HepG2 (cell line): Measurements from ENCODE around the gene NFX1.

Source experiments
- CBX2 ChIP-seq, 2 experiments: fragments of 200-600 bp in 1 of 2; sonication (generic); formaldehyde crosslinking in 1 of 2; IDR thresholded peaks; 2 replicates each; pipeline versions ENCODE4 v1.7.0 to v1.8.1; 2018 to 2022; ENCODE audit warnings: low read depth in 2 of 2, low read length in 1 of 2, mild to moderate bottlenecking in 1 of 2, missing genetic modification reagents in 1 of 2
- CBX5 ChIP-seq: sonication (generic); formaldehyde crosslinking; IDR thresholded peaks from 2 replicates; pipeline ENCODE4 v1.4.0; 2020; ENCODE audit warnings: missing genetic modification reagents, borderline replicate concordance
- HCFC1 ChIP-seq: fragments of 150-350 bp; IDR thresholded peaks from 2 replicates; pipeline ENCODE4 v1.6.1; 2014; ENCODE audit warnings: low read depth, low read length
- HNF1B ChIP-seq: sonication (generic); formaldehyde crosslinking; IDR thresholded peaks from 2 replicates; pipeline ENCODE4 v1.5.1; 2020; ENCODE audit warnings: mild to moderate bottlenecking, moderate library complexity, missing genetic modification reagents
- POLR2AphosphoS5 ChIP-seq: IDR thresholded peaks from 2 replicates; pipeline ENCODE4 v1.6.1; 2012; ENCODE audit warnings: low read depth, low read length
- RAD21 ChIP-seq: fragments of 450-650 bp; formaldehyde crosslinking; IDR thresholded peaks from 2 replicates; pipeline ENCODE4 v1.5.0; 2020; ENCODE audit warnings: mild to moderate bottlenecking
- TF ChIP-seq, protein P1 (sequence below): sonication (generic); formaldehyde crosslinking; IDR thresholded peaks from 2 replicates; pipeline ENCODE4 v1.5.0; 2020; ENCODE audit warnings: missing genetic modification reagents
- TF ChIP-seq, protein P2 (sequence below): sonication (generic); formaldehyde crosslinking; IDR thresholded peaks from 2 replicates; pipeline ENCODE4 v1.4.0; 2020; ENCODE audit warnings: missing genetic modification reagents
- TF ChIP-seq, protein P3 (sequence below), 2 experiments: sonication (generic) in 1 of 2; formaldehyde crosslinking in 1 of 2; IDR thresholded peaks; 2 replicates each; pipeline versions ENCODE4 v1.4.0 to v1.6.1; 2018 to 2020; ENCODE audit warnings: missing genetic modification reagents in 2 of 2, borderline replicate concordance in 1 of 2, low read depth in 1 of 2, mild to moderate bottlenecking in 1 of 2, missing biosample characterization in 1 of 2

DNA sequence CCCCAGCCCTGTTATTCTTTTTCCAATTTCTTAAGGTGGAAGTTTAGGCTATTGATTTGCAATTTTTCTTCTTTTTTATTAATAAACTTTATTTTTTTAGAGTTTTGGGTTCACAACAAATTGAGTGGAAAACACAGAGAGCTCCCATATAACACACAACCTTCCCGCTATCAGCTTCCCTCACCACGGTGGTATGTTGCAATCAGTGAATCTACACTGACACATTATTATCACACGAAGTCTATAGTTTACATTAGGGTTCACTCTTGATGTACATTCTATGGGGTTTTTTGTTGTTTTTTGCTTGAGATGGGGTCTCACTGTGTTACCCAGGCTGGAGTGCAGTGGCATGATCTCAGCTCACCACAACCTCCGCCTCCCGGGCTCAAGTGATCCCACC, 4.8 kb upstream of the NFX1 start:
- TF ChIP-seq HCFC1 (no peak), RAD21 (CRISPR knock-in tag) (no peak), CBX5 (CRISPR knock-in tag) (no peak), CBX2 (IDR thresholded peaks at IDR 0.05; ENCODE audit: low read depth, low read length) (no peak), CBX2 (CRISPR knock-in tag; IDR thresholded peaks at IDR 0.05; ENCODE audit: low read depth) (no peak), HNF1B (CRISPR knock-in tag) (no peak), POLR2AphosphoS5 (no peak)
- TF ChIP-seq, protein P1, sequence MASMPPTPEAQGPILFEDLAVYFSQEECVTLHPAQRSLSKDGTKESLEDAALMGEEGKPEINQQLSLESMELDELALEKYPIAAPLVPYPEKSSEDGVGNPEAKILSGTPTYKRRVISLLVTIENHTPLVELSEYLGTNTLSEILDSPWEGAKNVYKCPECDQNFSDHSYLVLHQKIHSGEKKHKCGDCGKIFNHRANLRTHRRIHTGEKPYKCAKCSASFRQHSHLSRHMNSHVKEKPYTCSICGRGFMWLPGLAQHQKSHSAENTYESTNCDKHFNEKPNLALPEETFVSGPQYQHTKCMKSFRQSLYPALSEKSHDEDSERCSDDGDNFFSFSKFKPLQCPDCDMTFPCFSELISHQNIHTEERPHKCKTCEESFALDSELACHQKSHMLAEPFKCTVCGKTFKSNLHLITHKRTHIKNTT (CRISPR knock-in tag) = no peak
- TF ChIP-seq, protein P2, sequence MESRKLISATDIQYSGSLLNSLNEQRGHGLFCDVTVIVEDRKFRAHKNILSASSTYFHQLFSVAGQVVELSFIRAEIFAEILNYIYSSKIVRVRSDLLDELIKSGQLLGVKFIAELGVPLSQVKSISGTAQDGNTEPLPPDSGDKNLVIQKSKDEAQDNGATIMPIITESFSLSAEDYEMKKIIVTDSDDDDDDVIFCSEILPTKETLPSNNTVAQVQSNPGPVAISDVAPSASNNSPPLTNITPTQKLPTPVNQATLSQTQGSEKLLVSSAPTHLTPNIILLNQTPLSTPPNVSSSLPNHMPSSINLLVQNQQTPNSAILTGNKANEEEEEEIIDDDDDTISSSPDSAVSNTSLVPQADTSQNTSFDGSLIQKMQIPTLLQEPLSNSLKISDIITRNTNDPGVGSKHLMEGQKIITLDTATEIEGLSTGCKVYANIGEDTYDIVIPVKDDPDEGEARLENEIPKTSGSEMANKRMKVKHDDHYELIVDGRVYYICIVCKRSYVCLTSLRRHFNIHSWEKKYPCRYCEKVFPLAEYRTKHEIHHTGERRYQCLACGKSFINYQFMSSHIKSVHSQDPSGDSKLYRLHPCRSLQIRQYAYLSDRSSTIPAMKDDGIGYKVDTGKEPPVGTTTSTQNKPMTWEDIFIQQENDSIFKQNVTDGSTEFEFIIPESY (CRISPR knock-in tag) = no peak
- TF ChIP-seq, protein P3, sequence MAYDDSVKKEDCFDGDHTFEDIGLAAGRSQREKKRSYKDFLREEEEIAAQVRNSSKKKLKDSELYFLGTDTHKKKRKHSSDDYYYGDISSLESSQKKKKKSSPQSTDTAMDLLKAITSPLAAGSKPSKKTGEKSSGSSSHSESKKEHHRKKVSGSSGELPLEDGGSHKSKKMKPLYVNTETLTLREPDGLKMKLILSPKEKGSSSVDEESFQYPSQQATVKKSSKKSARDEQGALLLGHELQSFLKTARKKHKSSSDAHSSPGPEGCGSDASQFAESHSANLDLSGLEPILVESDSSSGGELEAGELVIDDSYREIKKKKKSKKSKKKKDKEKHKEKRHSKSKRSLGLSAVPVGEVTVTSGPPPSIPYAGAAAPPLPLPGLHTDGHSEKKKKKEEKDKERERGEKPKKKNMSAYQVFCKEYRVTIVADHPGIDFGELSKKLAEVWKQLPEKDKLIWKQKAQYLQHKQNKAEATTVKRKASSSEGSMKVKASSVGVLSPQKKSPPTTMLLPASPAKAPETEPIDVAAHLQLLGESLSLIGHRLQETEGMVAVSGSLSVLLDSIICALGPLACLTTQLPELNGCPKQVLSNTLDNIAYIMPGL (CRISPR knock-in tag; IDR thresholded peaks at IDR 0.05; ENCODE audit: borderline replicate concordance in 1 of 2, low read depth in 1 of 2) = no peak
